ENCODE results near the gene LNX1. TPM values are rescaled to one million over a fixed set of nuclear protein-coding genes. Genes with fewer than 3 reads are reported as not detected.
"Not testable (repeated sequence)": the region's sequence is repeated elsewhere in the genome, so short reads cannot be mapped to it uniquely, and the experiment has no call there.

Gene LNX1
- polyA plus RNA-seq, 1 experiment: 0.29 TPM

- ChIA-PET CTCF (no interaction called here), POLR2A (no interaction called here)
- Histone ChIP-seq H3K27me3 (ENCODE audit: control insufficient read depth, insufficient read depth, low read length) (no peaks in the 10 kb centered on the region), H3K4me3 (ENCODE audit: low read depth, low read length) (no peak overlapping the region), H3K36me3 (ENCODE audit: control insufficient read depth, insufficient read depth, low read length) (no peaks in the 10 kb centered on the region)
- no peak for TF ChIP-seq CTCF (IDR thresholded peaks at IDR 0.05; ENCODE audit: insufficient read depth, low read depth, low read length)
- DNase-seq (ENCODE audit: low read depth): no peak
Measured at GRCh38 chr4:53421791-53422190, 169.5 kb downstream of the LNX1 start.

- CTCF ChIA-PET: no interaction called here
- Histone ChIP-seq H3K36me3 (ENCODE audit: control insufficient read depth, insufficient read depth, low read length) (no peaks in the 10 kb centered on the region), H3K27me3 (ENCODE audit: control insufficient read depth, insufficient read depth, low read length) (no peaks in the 10 kb centered on the region), H3K4me3 (ENCODE audit: low read depth, low read length) (no peak overlapping the region)
- no peak for TF ChIP-seq CTCF (IDR thresholded peaks at IDR 0.05; ENCODE audit: insufficient read depth, low read depth, low read length)
- DNase-seq (ENCODE audit: low read depth): no peak
- POLR2A ChIA-PET: no interaction called here
Measured at GRCh38 chr4:53419208-53419607, 172.1 kb downstream of the LNX1 start.

- H3K36me3 ChIP-seq (ENCODE audit: control insufficient read depth, insufficient read depth, low read length); POLR2A ChIA-PET; H3K27me3 ChIP-seq (ENCODE audit: control insufficient read depth, insufficient read depth, low read length); CTCF ChIA-PET; H3K4me3 ChIP-seq (ENCODE audit: low read depth, low read length); DNase-seq (ENCODE audit: low read depth): not testable (repeated sequence)
Measured at GRCh38 chr4:53409479-53409878, 181.8 kb downstream of the LNX1 start.

Other genes with a start within 250 kb of the LNX1 start
- 14.8 and 17.4 TPM in 2 replicates for gene SCFD2, start 225.4 kb downstream of the LNX1 start, polyA plus RNA-seq (2011; rRNA removed)
- gene FIP1L1, start 213.8 kb downstream of the LNX1 start, polyA plus RNA-seq (2011; rRNA removed): 14.2 and 22.6 TPM in 2 replicates

All from BJ (cell line).